HEK293 (cell line): Measurements from ENCODE around the gene MPDU1.

ENCODE experiments used
- CTCF ChIA-PET: fragments of 350-600 bp; formaldehyde crosslinking; extraction: SDS; loops from one replicate; lab custom pipeline; 2021; ENCODE audit warnings: antibody characterized with exemption; lab: Yijun Ruan, JAX
- POLR2A ChIA-PET: fragments of 300-600 bp; formaldehyde crosslinking; extraction: SDS; loops from one replicate; lab custom pipeline; 2020; ENCODE audit warnings: antibody characterized with exemption, inconsistent platforms; lab: Yijun Ruan, JAX
- H3K27ac ChIP-seq: fragments of 200-500 bp; sonication (Bioruptor generic); 2 replicates; pipeline ENCODE4 v1.5.1; 2014; ENCODE audit warnings: low read depth, low read length, control low read depth, inconsistent platforms; ENCODE audit errors: extremely low read depth
- H3K36me3 ChIP-seq, 2 experiments: fragments of 200-500 bp in 1 of 2; sonication (Bioruptor generic) in 1 of 2; 1 replicate in 1 of 2; 2 replicates in 1 of 2; pipeline ENCODE4 v1.5.1; 2014 to 2017; ENCODE audit warnings: inconsistent platforms in 2 of 2, low read length in 2 of 2; ENCODE audit not compliant: control insufficient read depth in 2 of 2, insufficient read depth in 1 of 2
- H3K4me1 ChIP-seq: fragments of 200-500 bp; sonication (Bioruptor generic); 2 replicates; pipeline ENCODE4 v1.5.1; 2014; ENCODE audit warnings: mild to moderate bottlenecking, low read length, inconsistent platforms; ENCODE audit not compliant: control insufficient read depth, insufficient read depth
- H3K4me3 ChIP-seq: 2 replicates; pipeline ENCODE4 v1.5.1; 2011; ENCODE audit warnings: low read depth, mild to moderate bottlenecking, control low read depth, low read length, moderate library complexity
- H3K9me3 ChIP-seq: fragments of 200-500 bp; sonication (Bioruptor generic); 2 replicates; pipeline ENCODE4 v1.5.1; 2014; ENCODE audit warnings: low read depth, low read length, inconsistent platforms; ENCODE audit not compliant: control insufficient read depth, insufficient read depth
- EGR2 ChIP-seq: fragments of 450-650 bp; formaldehyde crosslinking; IDR thresholded peaks from 2 replicates; pipeline ENCODE4 v1.5.1; 2016; ENCODE audit warnings: low read depth, missing biosample characterization, missing genetic modification characterization
- KLF1 ChIP-seq: fragments of 450-650 bp; formaldehyde crosslinking; IDR thresholded peaks from 2 replicates; pipeline ENCODE4 v1.5.1; 2016; ENCODE audit warnings: missing biosample characterization, missing genetic modification characterization
- ZFHX2 ChIP-seq: fragments of 450-650 bp; formaldehyde crosslinking; conservative IDR thresholded peaks from 2 replicates; pipeline ENCODE4 v1.5.1; 2016; ENCODE audit warnings: missing biosample characterization, missing genetic modification characterization
- ZNF529 ChIP-seq: fragments of 450-650 bp; formaldehyde crosslinking; IDR thresholded peaks from 2 replicates; pipeline ENCODE4 v1.5.1; 2017; ENCODE audit warnings: missing genetic modification characterization, missing biosample characterization; ENCODE audit not compliant: insufficient replicate concordance
- ZNF561 ChIP-seq: fragments of 450-650 bp; IDR thresholded peaks from 2 replicates; pipeline ENCODE4 v1.5.1; 2018; ENCODE audit warnings: missing biosample characterization, missing genetic modification characterization, borderline replicate concordance
- ZNF707 ChIP-seq: fragments of 450-650 bp; formaldehyde crosslinking; IDR thresholded peaks from 2 replicates; pipeline ENCODE4 v1.5.1; 2016; ENCODE audit warnings: missing biosample characterization, missing genetic modification characterization
- ZNF76 ChIP-seq: fragments of 450-650 bp; formaldehyde crosslinking; IDR thresholded peaks from 2 replicates; pipeline ENCODE4; 2016; ENCODE audit warnings: low read depth, missing biosample characterization, missing genetic modification characterization, borderline replicate concordance
- ZXDB ChIP-seq: fragments of 450-650 bp; formaldehyde crosslinking; IDR thresholded peaks from 2 replicates; pipeline ENCODE4 v1.5.1; 2016; ENCODE audit warnings: missing biosample characterization, missing genetic modification characterization
- TF ChIP-seq, protein P1 (sequence below): fragments of 450-650 bp; formaldehyde crosslinking; IDR thresholded peaks from 2 replicates; pipeline ENCODE4 v1.5.1; 2016; ENCODE audit warnings: missing biosample characterization, missing genetic modification characterization
- TF ChIP-seq, protein P2 (sequence below): fragments of 450-650 bp; formaldehyde crosslinking; IDR thresholded peaks from 2 replicates; pipeline ENCODE4 v1.5.1; 2017; ENCODE audit warnings: missing biosample characterization, missing genetic modification characterization
- TF ChIP-seq, protein P3 (sequence below): fragments of 450-650 bp; formaldehyde crosslinking; IDR thresholded peaks from 2 replicates; pipeline ENCODE4 v1.5.1; 2016; ENCODE audit warnings: missing biosample characterization, missing genetic modification characterization
- TF ChIP-seq, protein P4 (sequence below): fragments of 450-650 bp; IDR thresholded peaks from 2 replicates; pipeline ENCODE4 v1.5.1; 2018; ENCODE audit warnings: missing biosample characterization, missing genetic modification characterization
- TF ChIP-seq, protein P5 (sequence below): fragments of 450-650 bp; formaldehyde crosslinking; conservative IDR thresholded peaks from 2 replicates; pipeline ENCODE4 v1.5.1; 2016; ENCODE audit warnings: low read depth, missing biosample characterization, missing genetic modification characterization
- TF ChIP-seq, protein P6 (sequence below): fragments of 450-650 bp; formaldehyde crosslinking; IDR thresholded peaks from 2 replicates; pipeline ENCODE4 v1.5.1; 2016; ENCODE audit warnings: missing biosample characterization, missing genetic modification characterization
- TF ChIP-seq, protein P7 (sequence below): fragments of 450-650 bp; formaldehyde crosslinking; IDR thresholded peaks from 2 replicates; pipeline ENCODE4 v1.5.1; 2016; ENCODE audit warnings: missing biosample characterization, missing genetic modification characterization
- TF ChIP-seq, protein P8 (sequence below): fragments of 450-650 bp; formaldehyde crosslinking; IDR thresholded peaks from 2 replicates; pipeline ENCODE4 v1.5.1; 2016; ENCODE audit warnings: missing biosample characterization, missing genetic modification characterization
- TF ChIP-seq, protein P9 (sequence below): fragments of 450-650 bp; formaldehyde crosslinking; IDR thresholded peaks from 2 replicates; pipeline ENCODE4 v1.5.1; 2016; ENCODE audit warnings: missing biosample characterization, missing genetic modification characterization

Gene MPDU1

DNA sequence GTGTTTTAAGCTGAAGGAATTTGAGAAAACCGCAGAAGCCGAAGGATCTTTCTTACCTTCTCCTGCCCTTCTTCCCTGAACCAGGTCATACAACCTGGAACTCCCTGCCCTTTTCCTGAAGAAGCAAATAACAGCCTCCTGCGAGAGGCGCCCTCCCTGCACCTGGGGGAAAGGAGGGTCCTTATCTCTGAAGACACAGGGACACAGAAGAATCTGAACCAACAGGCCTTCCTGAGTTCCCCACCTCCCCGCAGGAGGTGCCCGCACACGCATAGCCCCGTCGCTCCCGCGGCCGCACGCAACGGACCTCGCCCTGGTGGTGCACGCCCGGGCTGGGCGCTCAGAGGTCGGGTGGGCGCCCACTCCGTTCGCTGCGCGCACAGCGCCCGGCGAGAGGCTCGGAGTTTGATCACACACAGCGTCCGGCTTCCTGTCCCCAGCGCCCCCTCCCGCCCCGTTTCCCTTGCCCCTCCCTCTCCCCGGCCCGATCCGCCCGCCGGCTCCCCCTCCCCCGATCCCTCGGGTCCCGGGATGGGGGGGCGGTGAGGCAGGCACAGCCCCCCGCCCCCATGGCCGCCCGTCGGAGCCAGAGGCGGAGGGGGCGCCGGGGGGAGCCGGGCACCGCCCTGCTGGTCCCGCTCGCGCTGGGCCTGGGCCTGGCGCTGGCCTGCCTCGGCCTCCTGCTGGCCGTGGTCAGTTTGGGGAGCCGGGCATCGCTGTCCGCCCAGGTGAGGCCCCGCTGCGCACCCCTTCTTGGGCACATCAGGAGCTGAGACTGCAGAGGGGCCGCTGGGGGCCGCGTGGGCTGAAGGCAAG, 34.9 kb upstream of the MPDU1 start, which contains the start of gene TNFSF12 (continued):
- TF ChIP-seq, protein P1, sequence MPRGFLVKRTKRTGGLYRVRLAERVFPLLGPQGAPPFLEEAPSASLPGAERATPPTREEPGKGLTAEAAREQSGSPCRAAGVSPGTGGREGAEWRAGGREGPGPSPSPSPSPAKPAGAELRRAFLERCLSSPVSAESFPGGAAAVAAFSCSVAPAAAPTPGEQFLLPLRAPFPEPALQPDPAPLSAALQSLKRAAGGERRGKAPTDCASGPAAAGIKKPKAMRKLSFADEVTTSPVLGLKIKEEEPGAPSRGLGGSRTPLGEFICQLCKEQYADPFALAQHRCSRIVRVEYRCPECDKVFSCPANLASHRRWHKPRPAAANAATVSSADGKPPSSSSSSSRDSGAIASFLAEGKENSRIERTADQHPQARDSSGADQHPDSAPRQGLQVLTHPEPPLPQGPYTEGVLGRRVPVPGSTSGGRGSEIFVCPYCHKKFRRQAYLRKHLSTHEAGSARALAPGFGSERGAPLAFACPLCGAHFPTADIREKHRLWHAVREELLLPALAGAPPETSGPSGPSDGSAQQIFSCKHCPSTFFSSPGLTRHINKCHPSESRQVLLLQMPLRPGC, result no peak
- TF ChIP-seq ZNF707 (tag by site-specific recombination) (no peak), ZNF529 (tag by site-specific recombination) (no peak), ZNF561 (tag by site-specific recombination) (peak; percentile 49; the same call in 1 of the 2 replicates)
- TF ChIP-seq, protein P2, sequence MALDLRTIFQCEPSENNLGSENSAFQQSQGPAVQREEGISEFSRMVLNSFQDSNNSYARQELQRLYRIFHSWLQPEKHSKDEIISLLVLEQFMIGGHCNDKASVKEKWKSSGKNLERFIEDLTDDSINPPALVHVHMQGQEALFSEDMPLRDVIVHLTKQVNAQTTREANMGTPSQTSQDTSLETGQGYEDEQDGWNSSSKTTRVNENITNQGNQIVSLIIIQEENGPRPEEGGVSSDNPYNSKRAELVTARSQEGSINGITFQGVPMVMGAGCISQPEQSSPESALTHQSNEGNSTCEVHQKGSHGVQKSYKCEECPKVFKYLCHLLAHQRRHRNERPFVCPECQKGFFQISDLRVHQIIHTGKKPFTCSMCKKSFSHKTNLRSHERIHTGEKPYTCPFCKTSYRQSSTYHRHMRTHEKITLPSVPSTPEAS, result no peak
- TF ChIP-seq, protein P3, sequence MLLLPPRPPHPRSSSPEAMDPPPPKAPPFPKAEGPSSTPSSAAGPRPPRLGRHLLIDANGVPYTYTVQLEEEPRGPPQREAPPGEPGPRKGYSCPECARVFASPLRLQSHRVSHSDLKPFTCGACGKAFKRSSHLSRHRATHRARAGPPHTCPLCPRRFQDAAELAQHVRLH (tag by site-specific recombination), result no peak
- TF ChIP-seq, protein P4, sequence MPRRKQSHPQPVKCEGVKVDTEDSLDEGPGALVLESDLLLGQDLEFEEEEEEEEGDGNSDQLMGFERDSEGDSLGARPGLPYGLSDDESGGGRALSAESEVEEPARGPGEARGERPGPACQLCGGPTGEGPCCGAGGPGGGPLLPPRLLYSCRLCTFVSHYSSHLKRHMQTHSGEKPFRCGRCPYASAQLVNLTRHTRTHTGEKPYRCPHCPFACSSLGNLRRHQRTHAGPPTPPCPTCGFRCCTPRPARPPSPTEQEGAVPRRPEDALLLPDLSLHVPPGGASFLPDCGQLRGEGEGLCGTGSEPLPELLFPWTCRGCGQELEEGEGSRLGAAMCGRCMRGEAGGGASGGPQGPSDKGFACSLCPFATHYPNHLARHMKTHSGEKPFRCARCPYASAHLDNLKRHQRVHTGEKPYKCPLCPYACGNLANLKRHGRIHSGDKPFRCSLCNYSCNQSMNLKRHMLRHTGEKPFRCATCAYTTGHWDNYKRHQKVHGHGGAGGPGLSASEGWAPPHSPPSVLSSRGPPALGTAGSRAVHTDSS (tag by site-specific recombination), result no peak
- TF ChIP-seq, protein P5, sequence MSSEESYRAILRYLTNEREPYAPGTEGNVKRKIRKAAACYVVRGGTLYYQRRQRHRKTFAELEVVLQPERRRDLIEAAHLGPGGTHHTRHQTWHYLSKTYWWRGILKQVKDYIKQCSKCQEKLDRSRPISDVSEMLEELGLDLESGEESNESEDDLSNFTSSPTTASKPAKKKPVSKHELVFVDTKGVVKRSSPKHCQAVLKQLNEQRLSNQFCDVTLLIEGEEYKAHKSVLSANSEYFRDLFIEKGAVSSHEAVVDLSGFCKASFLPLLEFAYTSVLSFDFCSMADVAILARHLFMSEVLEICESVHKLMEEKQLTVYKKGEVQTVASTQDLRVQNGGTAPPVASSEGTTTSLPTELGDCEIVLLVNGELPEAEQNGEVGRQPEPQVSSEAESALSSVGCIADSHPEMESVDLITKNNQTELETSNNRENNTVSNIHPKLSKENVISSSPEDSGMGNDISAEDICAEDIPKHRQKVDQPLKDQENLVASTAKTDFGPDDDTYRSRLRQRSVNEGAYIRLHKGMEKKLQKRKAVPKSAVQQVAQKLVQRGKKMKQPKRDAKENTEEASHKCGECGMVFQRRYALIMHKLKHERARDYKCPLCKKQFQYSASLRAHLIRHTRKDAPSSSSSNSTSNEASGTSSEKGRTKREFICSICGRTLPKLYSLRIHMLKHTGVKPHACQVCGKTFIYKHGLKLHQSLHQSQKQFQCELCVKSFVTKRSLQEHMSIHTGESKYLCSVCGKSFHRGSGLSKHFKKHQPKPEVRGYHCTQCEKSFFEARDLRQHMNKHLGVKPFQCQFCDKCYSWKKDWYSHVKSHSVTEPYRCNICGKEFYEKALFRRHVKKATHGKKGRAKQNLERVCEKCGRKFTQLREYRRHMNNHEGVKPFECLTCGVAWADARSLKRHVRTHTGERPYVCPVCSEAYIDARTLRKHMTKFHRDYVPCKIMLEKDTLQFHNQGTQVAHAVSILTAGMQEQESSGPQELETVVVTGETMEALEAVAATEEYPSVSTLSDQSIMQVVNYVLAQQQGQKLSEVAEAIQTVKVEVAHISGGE (tag by site-specific recombination), result peak; percentile 33; the same call in 1 of the 2 replicates
- TF ChIP-seq, all 188 proteins: peak for 15

DNA sequence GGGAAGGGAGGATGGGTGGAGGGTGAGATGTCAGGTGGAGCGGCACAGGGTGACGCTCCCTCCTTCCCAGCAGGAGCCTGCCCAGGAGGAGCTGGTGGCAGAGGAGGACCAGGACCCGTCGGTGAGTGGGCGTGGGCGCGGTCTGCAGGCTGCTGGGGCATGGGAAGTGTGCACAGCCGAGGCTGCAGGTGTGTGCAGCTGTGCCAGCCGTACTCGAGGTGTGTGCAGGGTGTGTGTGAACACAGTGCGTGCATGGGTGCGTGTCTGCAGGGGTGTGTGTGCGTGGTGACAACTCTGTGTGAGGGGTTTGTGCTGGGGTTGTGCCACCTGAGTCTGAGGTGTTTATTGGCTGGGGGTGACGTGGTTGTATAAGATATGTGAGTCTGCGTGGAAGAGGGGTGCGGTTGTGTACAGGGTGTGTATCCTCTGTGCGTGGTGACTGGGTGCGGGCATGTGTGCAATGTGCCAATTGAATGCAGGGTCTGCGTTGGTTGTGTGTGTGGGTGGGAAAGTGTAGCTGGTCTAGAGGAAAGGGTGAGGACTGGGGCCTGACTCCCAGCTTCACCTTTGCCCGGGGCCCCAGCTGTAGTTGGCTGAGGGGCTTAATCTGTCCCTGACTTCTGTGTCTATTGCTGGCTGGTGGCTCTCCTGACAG, 34.1 kb upstream of the MPDU1 start:
- CTCF ChIA-PET, result interaction anchor here (0.6 to 6.2 kb wide), 2 partner anchors 11 to 66 kb away, joined by 3 to 60 read pairs; partner anchors contain the start of genes POLR2A and SENP3
- POLR2A ChIA-PET, result interaction anchor here (1.1 kb wide), 1 partner anchor 11 kb away, joined by 6 read pairs; no protein-coding TSS in a partner anchor
- no peaks in the 10 kb centered on the region for H3K36me3 ChIP-seq
- H3K9me3 ChIP-seq, result no peaks in the 10 kb centered on the region
- H3K4me1 ChIP-seq, result peaks cover 3% of the 10 kb centered on the region; the same call in 1 of the 2 replicates
- H3K4me3 ChIP-seq, result peak overlapping the region; percentile 52
- H3K27ac ChIP-seq, result no peak overlapping the region; the same call in 1 of the 2 replicates
- TF ChIP-seq, protein P6, sequence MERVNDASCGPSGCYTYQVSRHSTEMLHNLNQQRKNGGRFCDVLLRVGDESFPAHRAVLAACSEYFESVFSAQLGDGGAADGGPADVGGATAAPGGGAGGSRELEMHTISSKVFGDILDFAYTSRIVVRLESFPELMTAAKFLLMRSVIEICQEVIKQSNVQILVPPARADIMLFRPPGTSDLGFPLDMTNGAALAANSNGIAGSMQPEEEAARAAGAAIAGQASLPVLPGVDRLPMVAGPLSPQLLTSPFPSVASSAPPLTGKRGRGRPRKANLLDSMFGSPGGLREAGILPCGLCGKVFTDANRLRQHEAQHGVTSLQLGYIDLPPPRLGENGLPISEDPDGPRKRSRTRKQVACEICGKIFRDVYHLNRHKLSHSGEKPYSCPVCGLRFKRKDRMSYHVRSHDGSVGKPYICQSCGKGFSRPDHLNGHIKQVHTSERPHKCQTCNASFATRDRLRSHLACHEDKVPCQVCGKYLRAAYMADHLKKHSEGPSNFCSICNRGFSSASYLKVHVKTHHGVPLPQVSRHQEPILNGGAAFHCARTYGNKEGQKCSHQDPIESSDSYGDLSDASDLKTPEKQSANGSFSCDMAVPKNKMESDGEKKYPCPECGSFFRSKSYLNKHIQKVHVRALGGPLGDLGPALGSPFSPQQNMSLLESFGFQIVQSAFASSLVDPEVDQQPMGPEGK (tag by site-specific recombination), result no peak
- TF ChIP-seq, protein P7, sequence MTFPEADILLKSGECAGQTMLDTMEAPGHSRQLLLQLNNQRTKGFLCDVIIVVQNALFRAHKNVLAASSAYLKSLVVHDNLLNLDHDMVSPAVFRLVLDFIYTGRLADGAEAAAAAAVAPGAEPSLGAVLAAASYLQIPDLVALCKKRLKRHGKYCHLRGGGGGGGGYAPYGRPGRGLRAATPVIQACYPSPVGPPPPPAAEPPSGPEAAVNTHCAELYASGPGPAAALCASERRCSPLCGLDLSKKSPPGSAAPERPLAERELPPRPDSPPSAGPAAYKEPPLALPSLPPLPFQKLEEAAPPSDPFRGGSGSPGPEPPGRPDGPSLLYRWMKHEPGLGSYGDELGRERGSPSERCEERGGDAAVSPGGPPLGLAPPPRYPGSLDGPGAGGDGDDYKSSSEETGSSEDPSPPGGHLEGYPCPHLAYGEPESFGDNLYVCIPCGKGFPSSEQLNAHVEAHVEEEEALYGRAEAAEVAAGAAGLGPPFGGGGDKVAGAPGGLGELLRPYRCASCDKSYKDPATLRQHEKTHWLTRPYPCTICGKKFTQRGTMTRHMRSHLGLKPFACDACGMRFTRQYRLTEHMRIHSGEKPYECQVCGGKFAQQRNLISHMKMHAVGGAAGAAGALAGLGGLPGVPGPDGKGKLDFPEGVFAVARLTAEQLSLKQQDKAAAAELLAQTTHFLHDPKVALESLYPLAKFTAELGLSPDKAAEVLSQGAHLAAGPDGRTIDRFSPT (tag by site-specific recombination), result peak; percentile 75; the same call in 1 of the 2 replicates
- no peak for TF ChIP-seq ZNF76 (tag by site-specific recombination)
- TF ChIP-seq, protein P8, sequence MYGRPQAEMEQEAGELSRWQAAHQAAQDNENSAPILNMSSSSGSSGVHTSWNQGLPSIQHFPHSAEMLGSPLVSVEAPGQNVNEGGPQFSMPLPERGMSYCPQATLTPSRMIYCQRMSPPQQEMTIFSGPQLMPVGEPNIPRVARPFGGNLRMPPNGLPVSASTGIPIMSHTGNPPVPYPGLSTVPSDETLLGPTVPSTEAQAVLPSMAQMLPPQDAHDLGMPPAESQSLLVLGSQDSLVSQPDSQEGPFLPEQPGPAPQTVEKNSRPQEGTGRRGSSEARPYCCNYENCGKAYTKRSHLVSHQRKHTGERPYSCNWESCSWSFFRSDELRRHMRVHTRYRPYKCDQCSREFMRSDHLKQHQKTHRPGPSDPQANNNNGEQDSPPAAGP, result peak; percentile 15; the same call in 1 of the 2 replicates
- TF ChIP-seq, protein P9, sequence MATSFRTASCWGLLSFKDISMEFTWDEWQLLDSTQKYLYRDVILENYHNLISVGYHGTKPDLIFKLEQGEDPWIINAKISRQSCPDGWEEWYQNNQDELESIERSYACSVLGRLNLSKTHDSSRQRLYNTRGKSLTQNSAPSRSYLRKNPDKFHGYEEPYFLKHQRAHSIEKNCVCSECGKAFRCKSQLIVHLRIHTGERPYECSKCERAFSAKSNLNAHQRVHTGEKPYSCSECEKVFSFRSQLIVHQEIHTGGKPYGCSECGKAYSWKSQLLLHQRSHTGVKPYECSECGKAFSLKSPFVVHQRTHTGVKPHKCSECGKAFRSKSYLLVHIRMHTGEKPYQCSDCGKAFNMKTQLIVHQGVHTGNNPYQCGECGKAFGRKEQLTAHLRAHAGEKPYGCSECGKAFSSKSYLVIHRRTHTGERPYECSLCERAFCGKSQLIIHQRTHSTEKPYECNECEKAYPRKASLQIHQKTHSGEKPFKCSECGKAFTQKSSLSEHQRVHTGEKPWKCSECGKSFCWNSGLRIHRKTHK (tag by site-specific recombination), result no peak
- no peak for TF ChIP-seq ZXDB (tag by site-specific recombination)
- TF ChIP-seq KLF1 (tag by site-specific recombination), result peak; percentile 46; the same call in 1 of the 2 replicates
- peak; percentile 72 for TF ChIP-seq EGR2 (tag by site-specific recombination)
- TF ChIP-seq ZFHX2, result peak; percentile 90
